SK-N-MC (cell line): ENCODE results near the gene MACROD2.

Experiments
- EZH2 ChIP-seq: fragments of 200-600 bp; sonication (generic); IDR thresholded peaks from one replicate; pipeline ENCODE4 v1.6.1; 2017; ENCODE audit warnings: antibody characterized with exemption
- FOXP2 ChIP-seq: optimal IDR thresholded peaks from 2 replicates; pipeline ENCODE3; 2011; ENCODE audit warnings: mild to moderate bottlenecking, moderate library complexity; ENCODE audit not compliant: insufficient read depth; ENCODE audit errors: extremely low read length, control extremely low read depth
- POLR2AphosphoS5 ChIP-seq: IDR thresholded peaks from 2 replicates; pipeline ENCODE4 v1.6.1; 2012; ENCODE audit warnings: mild to moderate bottlenecking, low read depth, low read length, borderline replicate concordance

DNA sequence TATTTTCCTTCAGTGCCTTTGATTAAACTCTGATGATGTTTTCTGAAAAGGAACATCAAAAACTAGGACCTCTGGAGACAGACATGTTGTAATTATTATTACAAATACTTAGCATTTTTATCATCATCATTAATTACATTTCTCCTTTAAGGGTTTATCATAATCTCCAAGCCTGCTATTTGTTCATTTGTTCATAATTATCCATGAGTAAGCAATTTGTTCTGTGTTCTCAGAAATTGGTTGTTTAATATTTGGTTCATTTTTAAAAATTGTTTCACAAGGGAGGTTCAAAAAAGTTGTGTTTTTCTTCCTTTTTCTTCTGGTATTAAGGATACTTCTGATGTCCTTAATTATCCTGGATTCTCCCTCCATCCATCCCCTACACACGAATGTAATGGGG lies 1192.3 kb downstream of the MACROD2 start:
- TF ChIP-seq POLR2AphosphoS5 (no peak), EZH2 (no peak), FOXP2 (no peak)
